Measurements from ENCODE around the gene KDM2A. TPM values are rescaled to one million over a fixed set of nuclear protein-coding genes. Genes with fewer than 3 reads are reported as not detected.

KDM2A gene
- total RNA-seq, 1 experiment from 2014 or later = 121 TPM

GRCh38 chr11:67245046-67245445 lies 126.0 kb downstream of the KDM2A start:
- TF ChIP-seq, protein P1, sequence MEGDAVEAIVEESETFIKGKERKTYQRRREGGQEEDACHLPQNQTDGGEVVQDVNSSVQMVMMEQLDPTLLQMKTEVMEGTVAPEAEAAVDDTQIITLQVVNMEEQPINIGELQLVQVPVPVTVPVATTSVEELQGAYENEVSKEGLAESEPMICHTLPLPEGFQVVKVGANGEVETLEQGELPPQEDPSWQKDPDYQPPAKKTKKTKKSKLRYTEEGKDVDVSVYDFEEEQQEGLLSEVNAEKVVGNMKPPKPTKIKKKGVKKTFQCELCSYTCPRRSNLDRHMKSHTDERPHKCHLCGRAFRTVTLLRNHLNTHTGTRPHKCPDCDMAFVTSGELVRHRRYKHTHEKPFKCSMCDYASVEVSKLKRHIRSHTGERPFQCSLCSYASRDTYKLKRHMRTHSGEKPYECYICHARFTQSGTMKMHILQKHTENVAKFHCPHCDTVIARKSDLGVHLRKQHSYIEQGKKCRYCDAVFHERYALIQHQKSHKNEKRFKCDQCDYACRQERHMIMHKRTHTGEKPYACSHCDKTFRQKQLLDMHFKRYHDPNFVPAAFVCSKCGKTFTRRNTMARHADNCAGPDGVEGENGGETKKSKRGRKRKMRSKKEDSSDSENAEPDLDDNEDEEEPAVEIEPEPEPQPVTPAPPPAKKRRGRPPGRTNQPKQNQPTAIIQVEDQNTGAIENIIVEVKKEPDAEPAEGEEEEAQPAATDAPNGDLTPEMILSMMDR (conservative IDR thresholded peaks at IDR 0.05; ENCODE audit: low read depth, low read length) = no peak
- no peak for TF ChIP-seq EZH2 (IDR thresholded peaks at IDR 0.05; ENCODE audit: borderline replicate concordance, low read depth, low read length, poor library complexity, severe bottlenecking)
- DNase-seq (ENCODE audit: low spot score) = no peak
- Histone ChIP-seq H3K4me1 (ENCODE audit: insufficient read depth, low read length, poor library complexity, severe bottlenecking) (peaks cover 11% of the 10 kb centered on the region), H3K4me3 (ENCODE audit: low read depth, low read length, poor library complexity, severe bottlenecking) (no peak overlapping the region), H3K36me3 (ENCODE audit: insufficient read depth, low read length, poor library complexity, severe bottlenecking) (peaks cover 74% of the 10 kb centered on the region), H3K9me3 (ENCODE audit: low read depth, low read length, poor library complexity, severe bottlenecking) (no peaks in the 10 kb centered on the region), H3K27me3 (replicated peaks; ENCODE audit: insufficient read depth, low read depth, low read length, poor library complexity) (no peaks in the 10 kb centered on the region), H3K27ac (ENCODE audit: low read depth, low read length, poor library complexity, severe bottlenecking) (no peak overlapping the region)
- no TSS peak for BruUV-seq (replicated peaks)
- intact Hi-C loops (cut with micrococcal nuclease; ENCODE audit: unreplicated experiment) = no loop called here
- ChIA-PET POLR2A (ENCODE audit: low non-redundant PET) (no interaction called here), CTCF (no interaction called here)

GRCh38 chr11:67247946-67248550 lies 129.0 kb downstream of the KDM2A start:
- intact Hi-C loops (cut with micrococcal nuclease; ENCODE audit: unreplicated experiment) = no loop called here
- H3K4me1 ChIP-seq (ENCODE audit: insufficient read depth, low read length, poor library complexity, severe bottlenecking) = peaks cover under 1% of the 10 kb centered on the region
- TF ChIP-seq, protein P1 (conservative IDR thresholded peaks at IDR 0.05; ENCODE audit: low read depth, low read length) = no peak
- no peak for TF ChIP-seq EZH2 (IDR thresholded peaks at IDR 0.05; ENCODE audit: borderline replicate concordance, low read depth, low read length, poor library complexity, severe bottlenecking)
- ChIA-PET CTCF (no interaction called here), POLR2A (ENCODE audit: low non-redundant PET) (no interaction called here)
- DNase-seq (ENCODE audit: low spot score) = no peak
- H3K36me3 ChIP-seq (ENCODE audit: insufficient read depth, low read length, poor library complexity, severe bottlenecking) = peaks cover 98% of the 10 kb centered on the region
- no peaks in the 10 kb centered on the region for H3K27me3 ChIP-seq (replicated peaks; ENCODE audit: insufficient read depth, low read depth, low read length, poor library complexity)
- H3K9me3 ChIP-seq (ENCODE audit: low read depth, low read length, poor library complexity, severe bottlenecking) = no peaks in the 10 kb centered on the region
- no peak overlapping the region for H3K27ac ChIP-seq (ENCODE audit: low read depth, low read length, poor library complexity, severe bottlenecking)
- no TSS peak for BruUV-seq (replicated peaks)
- no peak overlapping the region for H3K4me3 ChIP-seq (ENCODE audit: low read depth, low read length, poor library complexity, severe bottlenecking)

GRCh38 chr11:67248653-67249052 lies 129.6 kb downstream of the KDM2A start:
- Histone ChIP-seq H3K4me1 (ENCODE audit: insufficient read depth, low read length, poor library complexity, severe bottlenecking) (no peaks in the 10 kb centered on the region), H3K27me3 (replicated peaks; ENCODE audit: insufficient read depth, low read depth, low read length, poor library complexity) (no peaks in the 10 kb centered on the region), H3K9me3 (ENCODE audit: low read depth, low read length, poor library complexity, severe bottlenecking) (no peaks in the 10 kb centered on the region), H3K4me3 (ENCODE audit: low read depth, low read length, poor library complexity, severe bottlenecking) (no peak overlapping the region), H3K36me3 (ENCODE audit: insufficient read depth, low read length, poor library complexity, severe bottlenecking) (peaks cover 98% of the 10 kb centered on the region), H3K27ac (ENCODE audit: low read depth, low read length, poor library complexity, severe bottlenecking) (no peak overlapping the region)
- ChIA-PET POLR2A (ENCODE audit: low non-redundant PET) (no interaction called here), CTCF (no interaction called here)
- DNase-seq (ENCODE audit: low spot score) = no peak
- TF ChIP-seq EZH2 (IDR thresholded peaks at IDR 0.05; ENCODE audit: borderline replicate concordance, low read depth, low read length, poor library complexity, severe bottlenecking) = no peak
- TF ChIP-seq, protein P1 (conservative IDR thresholded peaks at IDR 0.05; ENCODE audit: low read depth, low read length) = no peak
- no TSS peak for BruUV-seq (replicated peaks)
- intact Hi-C loops (cut with micrococcal nuclease; ENCODE audit: unreplicated experiment) = no loop called here
